Renal cortex interstitium (tissue), 15 donors: Measurements from ENCODE around the gene SIDT2. TPM values are rescaled to one million over a fixed set of nuclear protein-coding genes. Genes with fewer than 3 reads are reported as not detected.
A peak's percentile ranks its signal among the peaks of the same experiment; 100 is the strongest.
"Not testable (repeated sequence)": the region's sequence is repeated elsewhere in the genome, so short reads cannot be mapped to it uniquely, and the experiment has no call there.

Experiments used
- DNase-seq, 11 donors: peaks; one replicate each; pipeline ENCODE4 v3.0.0-alpha.2; 2013; ENCODE audit warnings: low read depth in 9 of 11, low spot score in 4 of 11; ENCODE audit errors: extremely low read depth in 1 of 11
- long read RNA-seq, 16 experiments: transcript quantifications; one replicate each; lab custom pipeline, GENCODE V29; 2026
- polyA plus RNA-seq, 3 donors: library from polyadenylated mRNA; unstranded; fragments of 120-200 nt; gene quantifications; one replicate each; pipeline ENCODE4 v1.2.1, GENCODE V29; 2013; ENCODE audit not compliant: insufficient read length in 3 of 3

Gene SIDT2
- 10 to 100 TPM; 42.3 to 50.5 (median 43.8) TPM for polyA plus RNA-seq
- long read RNA-seq, donor 1, partial matches to known transcripts: 0 of 1 reads
- long read RNA-seq, donor 1, other reads (novel, unspliced or antisense): 0 of 1 reads
- long read RNA-seq, donor 2: 0 reads
- long read RNA-seq, donor 3, full-length matches to known transcripts: 5 of 5 reads
- long read RNA-seq, donor 3, partial matches to known transcripts: 0 of 5 reads
- long read RNA-seq, donor 3, other reads (novel, unspliced or antisense): 0 of 5 reads
- long read RNA-seq, donor 4, full-length matches to known transcripts: 2 of 2 reads
- long read RNA-seq, donor 4, partial matches to known transcripts: 0 of 2 reads
- long read RNA-seq, donor 4, other reads (novel, unspliced or antisense): 0 of 2 reads
- long read RNA-seq, donor 5: 0 reads
- long read RNA-seq, donor 6, full-length matches to known transcripts: 5 of 5 reads
- long read RNA-seq, donor 6, partial matches to known transcripts: 0 of 5 reads
- long read RNA-seq, donor 6, other reads (novel, unspliced or antisense): 0 of 5 reads
- long read RNA-seq, donor 7: 0 reads
- long read RNA-seq, donor 8, full-length matches to known transcripts: 4 of 4 reads
- long read RNA-seq, donor 8, partial matches to known transcripts: 0 of 4 reads
- long read RNA-seq, donor 8, other reads (novel, unspliced or antisense): 0 of 4 reads
- long read RNA-seq, donor 9, full-length matches to known transcripts: 1 of 1 reads
- long read RNA-seq, donor 9, partial matches to known transcripts: 0 of 1 reads
- long read RNA-seq, donor 9, other reads (novel, unspliced or antisense): 0 of 1 reads
- long read RNA-seq, donor 10, full-length matches to known transcripts: 2 of 2 reads
- long read RNA-seq, donor 10, partial matches to known transcripts: 0 of 2 reads
- long read RNA-seq, donor 10, other reads (novel, unspliced or antisense): 0 of 2 reads
- long read RNA-seq, donor 11, full-length matches to known transcripts: 2 of 2 reads
- long read RNA-seq, donor 11, partial matches to known transcripts: 0 of 2 reads
- long read RNA-seq, donor 11, other reads (novel, unspliced or antisense): 0 of 2 reads
- long read RNA-seq, donor 12, full-length matches to known transcripts: 1 of 1 reads
- long read RNA-seq, donor 12, partial matches to known transcripts: 0 of 1 reads
- long read RNA-seq, donor 12, other reads (novel, unspliced or antisense): 0 of 1 reads
- long read RNA-seq, donor 13: 0 reads
- long read RNA-seq, donor 14, partial matches to known transcripts: 0 of 1 reads
- long read RNA-seq, donor 14, other reads (novel, unspliced or antisense): 0 of 1 reads
- long read RNA-seq, donor 15, full-length matches to known transcripts: 1 of 1 reads
- long read RNA-seq, donor 15, partial matches to known transcripts: 0 of 1 reads
- long read RNA-seq, donor 15, other reads (novel, unspliced or antisense): 0 of 1 reads
- long read RNA-seq, donor 16, full-length matches to known transcripts: 9 of 40 reads
- long read RNA-seq, donor 16, partial matches to known transcripts: 31 of 40 reads
- long read RNA-seq, donor 16, other reads (novel, unspliced or antisense): 0 of 40 reads

DNA sequence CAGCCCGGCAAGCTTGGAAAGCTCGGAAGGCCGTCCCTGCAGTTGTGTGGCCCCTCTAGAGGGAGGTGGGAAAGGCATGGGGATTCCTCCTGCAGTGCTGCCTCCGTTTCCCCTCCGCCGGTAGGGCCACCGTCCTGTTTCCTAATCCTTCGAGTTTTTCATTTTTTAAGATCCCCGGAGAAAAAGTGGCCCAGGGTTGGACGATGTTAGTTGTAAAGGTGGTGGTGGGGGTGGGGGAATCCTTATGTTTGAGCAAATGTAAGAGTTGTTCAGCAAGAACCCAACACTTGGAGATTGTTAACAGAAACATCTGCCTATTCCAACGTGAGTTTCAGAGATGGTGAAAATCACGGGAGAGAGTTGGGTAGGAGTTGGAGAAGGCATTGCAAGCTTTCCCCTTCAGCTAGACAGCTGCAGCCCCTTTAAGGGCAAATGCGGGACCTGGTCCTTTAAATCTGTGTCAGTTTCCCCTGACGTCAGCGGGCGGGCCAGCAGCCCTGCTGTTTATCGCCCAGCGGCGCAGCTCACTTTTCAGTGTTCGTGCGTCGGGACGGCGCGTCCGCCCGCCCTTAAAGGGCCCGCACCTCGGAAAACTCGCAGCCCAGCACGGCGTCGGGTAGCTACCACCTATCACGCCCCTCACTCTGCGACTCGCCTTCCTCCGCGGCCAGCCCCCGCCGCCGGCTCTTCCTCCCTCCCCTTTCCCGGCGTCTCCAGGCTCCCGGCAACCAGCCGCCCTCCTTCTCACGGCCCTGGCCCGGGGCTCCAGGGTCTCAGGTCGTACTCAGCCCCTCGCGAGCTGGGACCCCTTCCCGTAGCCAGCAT is at the start of gene SIDT2:
Gene SIDT2, plus strand, starts transcription at position 534 of the 825 bp plus-strand sequence. CDS start 521 bp downstream, outside the sequence.
- peak; percentile 84 to 96 (median 94) for DNase-seq

DNA sequence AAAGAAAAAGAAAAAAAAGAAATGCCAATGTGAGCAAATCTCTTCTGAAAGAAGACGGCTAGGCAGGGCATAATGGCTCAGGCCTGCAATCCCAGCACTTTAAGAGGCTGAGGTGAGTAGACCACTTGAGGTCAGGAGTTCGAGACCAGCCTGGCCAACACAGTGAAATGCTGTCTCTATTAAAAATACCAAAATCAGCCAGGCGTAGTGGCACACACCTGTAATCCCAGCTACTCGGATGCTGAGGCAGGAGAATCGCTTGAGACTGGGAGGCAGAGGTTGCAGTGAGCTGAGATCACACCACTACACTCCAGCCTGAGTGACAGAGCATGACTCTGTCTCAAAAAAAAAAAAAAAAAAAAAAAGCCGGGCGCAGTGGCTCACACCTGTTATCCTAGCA is 48.1 kb upstream of the SIDT2 start:
- DNase-seq: not testable (repeated sequence)

DNA sequence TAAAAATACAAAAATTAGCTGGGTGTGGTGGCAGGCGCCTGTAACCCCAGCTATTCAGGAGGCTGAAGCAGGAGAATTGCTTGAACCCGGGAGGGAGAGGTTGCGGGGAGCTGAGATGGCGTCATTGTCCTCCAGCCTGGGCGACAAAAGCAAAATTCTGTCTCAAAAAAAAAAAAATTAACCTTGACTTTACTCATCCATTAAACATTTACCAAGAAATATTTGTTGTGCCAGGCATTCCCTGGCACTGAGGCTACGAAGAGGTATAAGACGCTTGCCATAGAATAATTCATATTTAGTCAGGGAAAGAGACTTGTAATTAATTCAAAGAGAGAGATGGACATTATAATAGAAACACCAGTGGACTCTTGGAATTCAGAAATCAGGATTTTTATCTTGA is 47.7 kb upstream of the SIDT2 start:
- DNase-seq: no peak

DNA sequence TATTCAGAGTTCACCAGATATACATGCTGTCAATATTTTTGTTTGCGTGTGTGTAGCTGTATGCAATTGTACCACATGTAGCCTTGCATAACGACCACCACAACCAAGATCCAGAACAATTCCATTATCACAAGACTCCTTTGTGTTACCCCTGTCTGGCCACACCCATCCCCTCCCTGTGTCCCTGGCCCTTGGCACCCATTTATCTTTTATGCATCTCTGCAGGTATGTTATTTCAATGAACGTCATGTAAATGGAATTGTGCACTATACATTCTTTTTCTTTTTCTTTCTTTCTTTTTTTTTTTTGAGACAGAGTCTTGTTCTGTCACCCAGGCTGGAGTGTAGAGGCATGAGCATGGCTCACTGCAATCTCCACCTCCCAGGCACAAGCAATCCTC is 44.1 kb upstream of the SIDT2 start:
- no peak for DNase-seq

DNA sequence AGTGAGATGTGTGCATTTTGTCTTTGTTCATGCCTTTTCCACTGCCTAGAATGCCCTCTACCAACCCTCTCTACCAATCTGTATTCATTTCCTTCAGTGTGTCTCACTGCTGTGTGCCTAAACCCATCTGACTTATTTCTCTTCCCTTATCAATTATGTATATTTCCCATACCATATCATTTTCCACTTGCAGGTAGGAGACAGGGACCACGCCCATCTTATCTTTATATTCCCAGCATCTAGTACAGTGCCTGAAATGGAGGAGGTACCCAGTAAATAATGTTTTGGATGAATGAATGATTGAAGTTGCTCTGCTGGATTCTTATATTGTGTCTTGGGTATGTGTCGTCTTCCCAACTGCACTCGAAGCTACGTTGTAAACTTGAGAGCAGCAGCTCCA is 43.6 kb upstream of the SIDT2 start:
- not testable (repeated sequence) for DNase-seq

DNA sequence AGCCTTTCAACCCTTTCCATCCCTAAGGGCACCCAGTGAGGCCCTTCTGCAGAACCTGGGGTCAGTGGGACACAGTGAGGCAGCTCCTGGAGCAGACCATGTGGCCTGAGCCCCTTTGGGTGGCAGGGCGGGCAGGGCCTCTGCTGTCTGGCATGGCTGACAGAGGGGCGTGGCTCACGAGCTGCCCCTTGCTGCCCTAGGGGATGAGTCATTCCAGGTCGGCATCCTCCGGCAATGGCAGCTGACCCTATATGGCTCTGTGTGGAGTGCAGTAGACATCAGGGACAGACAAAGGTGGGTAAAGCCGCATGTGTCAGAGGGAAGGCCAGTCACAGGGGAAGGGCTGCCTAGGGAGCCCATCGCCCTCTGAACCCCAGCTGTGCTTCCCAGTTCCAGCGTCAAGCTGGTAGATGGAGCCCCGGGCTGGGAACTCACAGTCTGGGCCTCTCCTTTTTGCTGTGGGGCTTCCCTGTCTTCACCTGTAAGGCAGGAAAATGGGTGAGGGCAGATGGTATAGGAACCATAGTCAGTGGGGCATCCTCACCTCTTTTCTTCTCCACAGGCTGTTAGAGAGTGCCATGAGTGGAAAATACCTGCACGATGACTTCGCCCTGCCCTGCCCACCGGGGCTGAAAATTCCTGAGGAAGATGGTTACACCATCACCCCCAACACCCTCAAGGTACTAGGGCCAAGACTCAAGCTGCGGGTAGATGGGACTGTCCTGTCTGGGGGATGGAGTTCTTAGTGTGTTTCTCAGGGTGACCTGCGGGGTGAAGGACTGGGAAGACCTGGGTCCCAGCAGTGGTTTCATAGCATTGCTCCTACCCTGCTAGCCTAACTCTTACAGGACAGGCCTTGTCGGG is 41.1 kb upstream of the SIDT2 start:
- DNase-seq: not testable (repeated sequence)

DNA sequence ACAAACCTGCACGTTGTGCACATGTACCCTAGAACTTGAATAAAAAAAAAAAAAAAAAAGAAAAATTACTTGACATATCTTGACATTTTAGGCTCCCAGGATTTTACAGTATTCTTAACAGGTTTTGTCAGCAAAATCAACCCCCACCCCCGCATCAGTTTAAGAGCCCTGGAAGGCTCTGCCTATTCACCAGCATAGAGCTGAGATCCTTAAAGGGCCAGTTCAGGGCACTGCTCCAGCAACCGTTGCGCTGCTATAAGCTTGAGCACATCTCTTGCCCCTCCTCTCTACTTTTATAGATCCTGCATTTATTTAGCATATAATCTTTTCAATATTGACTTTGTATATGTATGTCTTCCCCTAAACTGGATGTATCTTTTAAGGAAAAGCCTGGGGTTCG is 35.2 kb upstream of the SIDT2 start:
- DNase-seq: peak in 7 of 11 donors; percentile 6 to 44 (median 29)

DNA sequence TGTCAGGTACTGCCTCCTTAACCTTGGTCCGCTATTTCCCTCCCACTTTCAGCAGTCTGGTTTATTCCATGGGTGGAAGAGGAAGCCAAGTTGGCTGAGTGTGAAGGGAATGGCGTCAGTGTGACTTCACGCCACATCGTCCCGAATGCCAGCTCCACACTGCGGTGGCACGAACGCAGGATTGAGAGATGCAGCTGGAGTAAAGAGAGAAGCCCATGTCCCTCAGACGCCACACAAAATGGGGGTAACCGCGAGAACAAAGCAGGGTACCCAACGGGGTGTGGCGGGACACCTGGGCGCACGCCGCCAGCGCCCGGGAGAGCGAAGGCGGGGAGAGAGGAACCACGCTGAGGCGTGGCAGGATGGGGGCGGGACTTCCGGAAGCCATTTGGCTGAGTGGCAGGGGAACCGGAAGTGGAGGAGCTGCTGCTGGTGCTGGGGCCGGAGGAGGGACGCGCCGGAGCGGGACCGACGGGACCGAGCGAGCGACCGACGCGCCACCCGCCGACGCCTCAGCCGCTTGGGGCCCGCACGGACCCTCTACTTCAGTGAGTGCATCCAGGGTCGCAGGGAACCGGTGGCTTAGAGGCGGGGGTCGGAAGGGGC is 34.6 kb upstream of the SIDT2 start, which contains the start of gene PAFAH1B2:
Gene PAFAH1B2, plus strand, starts transcription at position 417 of the 606 bp plus-strand sequence. CDS start 8,161 bp downstream, outside the sequence.
- DNase-seq: peak; percentile 86 to 95 (median 92)

DNA sequence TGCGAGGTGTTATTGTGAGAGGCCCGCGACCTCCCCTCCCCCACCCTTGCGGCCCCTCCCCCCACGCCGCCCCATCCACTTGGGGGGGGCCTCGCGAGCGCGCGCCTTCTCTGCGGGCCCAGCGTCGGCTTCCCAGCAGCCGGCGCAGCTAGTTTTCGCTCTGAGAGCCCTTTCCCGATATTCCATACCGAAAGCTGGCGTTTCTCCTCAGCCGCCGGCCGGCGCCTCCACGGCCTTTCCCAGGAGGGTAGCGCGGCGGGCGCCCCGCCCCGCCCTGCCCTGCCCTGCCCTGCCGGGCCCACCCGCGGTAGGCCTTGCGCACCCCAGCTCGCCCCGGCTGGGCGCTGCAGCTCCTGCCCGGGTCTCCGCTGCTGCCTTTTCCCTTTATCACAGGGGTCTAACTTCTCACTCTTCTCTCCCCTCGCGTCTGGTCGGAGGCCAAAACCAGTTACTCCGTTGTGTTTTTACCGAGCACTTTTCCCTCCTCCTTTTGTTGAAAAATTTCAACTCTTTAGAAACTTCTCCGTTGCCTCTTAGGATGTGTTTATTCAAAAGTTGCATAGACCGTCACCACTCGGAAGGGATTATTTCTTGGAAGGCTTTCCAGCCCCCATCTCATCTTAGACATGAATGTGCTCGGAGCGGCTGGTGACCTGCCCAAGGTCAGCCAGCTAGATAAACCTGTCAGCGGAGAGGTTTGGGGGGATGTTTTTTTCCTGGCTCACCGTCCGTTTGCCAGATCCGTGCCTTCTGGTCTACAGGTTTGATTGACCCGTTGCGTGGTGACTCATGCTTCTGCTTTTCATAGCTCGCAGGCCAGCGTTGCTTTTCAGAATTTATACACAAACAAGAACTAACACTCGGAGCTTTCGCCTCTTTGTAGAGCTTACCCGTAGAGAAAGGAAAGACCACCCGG is 33.8 kb upstream of the SIDT2 start:
- peak in 7 of 11 donors; percentile 13 to 35 (median 27) for DNase-seq

DNA sequence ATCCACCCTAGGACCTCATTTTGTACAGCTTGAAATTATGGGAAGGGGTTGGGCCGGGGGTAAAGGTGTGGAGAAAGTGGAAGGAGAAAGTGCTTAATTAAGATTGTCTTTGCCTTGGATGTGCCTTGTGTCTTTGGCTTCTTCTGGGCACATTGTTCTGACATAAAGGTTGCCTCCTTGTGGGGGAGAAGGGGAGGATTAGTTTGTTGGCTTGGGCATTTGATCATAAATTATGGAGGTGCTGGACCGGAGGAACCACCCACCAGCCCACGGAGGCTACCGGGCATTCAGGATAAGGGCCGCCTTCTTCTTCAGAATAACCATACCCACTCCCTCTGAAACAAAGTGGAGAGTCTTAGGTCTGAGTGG is 33.2 kb upstream of the SIDT2 start:
- peak in 10 of 11 donors; percentile 17 to 61 (median 44) for DNase-seq

DNA sequence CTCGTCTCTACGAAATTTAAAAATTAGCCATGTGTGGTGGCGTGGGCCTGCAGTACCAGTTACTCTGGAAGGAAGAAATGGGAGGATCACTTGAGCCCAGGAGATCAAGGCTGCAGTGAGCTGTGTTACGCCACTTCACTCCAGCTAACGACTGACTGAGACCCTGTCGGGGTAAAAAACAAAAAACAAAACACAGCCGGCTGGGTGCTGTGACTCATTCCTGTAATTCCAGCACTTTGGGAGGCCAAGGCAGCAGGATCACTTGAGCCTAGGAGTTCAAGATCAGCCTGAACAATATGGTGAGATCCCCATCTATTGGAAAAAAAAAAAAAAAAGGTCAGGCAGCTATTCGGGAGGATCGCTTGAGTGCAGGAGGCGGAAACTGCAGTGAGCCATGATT is 32.0 kb upstream of the SIDT2 start:
- DNase-seq: no peak

DNA sequence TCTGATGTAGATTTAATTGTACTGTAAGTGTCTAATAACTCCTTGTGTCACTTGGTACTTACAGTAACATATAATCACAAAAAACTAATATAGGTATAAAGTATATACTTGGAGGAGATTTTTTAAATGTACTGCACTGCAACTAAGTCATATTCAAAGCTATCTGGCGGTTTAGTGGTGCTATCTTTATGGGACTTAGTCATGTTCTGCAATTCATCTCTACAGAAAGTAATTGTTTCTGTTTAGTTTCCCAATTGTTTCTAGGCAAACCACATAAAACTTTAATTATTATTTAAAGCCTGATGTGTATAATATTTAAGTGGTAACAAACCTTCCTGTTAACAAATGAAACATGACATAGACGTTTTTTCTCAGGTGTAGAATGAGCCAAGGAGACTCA is 26.5 kb upstream of the SIDT2 start:
- DNase-seq: no peak

DNA sequence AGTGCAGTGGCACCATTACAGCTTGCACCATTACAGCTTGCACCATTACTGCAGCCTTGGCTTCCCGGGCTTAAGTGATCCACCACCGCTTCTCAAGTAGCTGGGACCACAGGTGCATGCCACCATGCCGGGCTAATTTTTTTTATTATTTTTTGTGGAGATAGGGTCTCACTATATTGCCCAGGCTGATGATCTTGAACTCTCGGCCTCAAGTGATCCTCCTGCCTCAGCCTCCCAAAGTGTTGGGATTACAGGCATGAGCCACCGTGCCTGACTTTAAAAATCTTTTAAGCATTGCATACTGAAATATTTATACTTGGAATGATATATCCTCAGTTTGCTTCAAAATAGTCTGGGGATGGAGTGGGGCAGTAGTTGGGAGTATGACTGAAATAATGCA is 24.1 kb upstream of the SIDT2 start:
- DNase-seq: no peak

DNA sequence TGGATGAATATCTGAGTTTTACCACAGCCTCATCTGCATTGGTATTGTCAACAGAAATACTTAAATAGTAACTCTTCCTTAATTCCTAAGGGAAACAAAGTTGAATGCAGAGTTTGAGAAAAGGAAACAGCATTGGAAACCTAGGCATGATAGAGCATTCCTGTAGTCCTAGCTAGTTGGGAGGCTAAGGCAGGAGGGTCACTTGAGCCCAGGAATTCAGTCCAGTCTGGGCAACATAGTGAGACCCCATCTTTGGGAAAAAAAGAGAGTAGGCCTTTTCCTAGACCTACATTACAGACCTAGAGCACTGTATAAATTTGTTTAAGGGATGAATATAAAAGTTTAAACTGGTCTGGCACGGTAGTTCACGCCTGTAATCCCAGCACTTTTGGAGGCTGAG is 21.0 kb upstream of the SIDT2 start:
- DNase-seq: no peak

DNA sequence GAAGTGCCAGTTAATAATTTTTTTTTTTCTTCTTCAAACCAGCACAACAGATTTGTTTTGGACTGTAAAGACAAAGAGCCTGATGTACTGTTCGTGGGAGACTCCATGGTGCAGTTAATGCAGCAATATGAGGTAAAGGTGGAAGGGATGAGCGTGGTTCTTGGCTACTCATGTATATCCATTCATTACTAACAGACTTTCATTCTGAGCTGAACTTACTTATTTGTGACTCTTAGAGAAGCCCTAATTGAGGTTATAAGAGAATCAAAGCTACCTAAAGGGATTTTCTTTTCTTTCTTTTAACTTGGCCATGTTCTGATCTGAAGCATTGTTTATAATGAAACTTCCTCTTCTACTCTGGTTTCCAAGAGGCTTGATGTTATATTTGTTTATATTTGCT is 18.7 kb upstream of the SIDT2 start:
- DNase-seq: no peak
